GM12875 (cell line): Measurements from ENCODE around the gene ZNRF3.
"Not testable (repeated sequence)": the region's sequence is repeated elsewhere in the genome, so short reads cannot be mapped to it uniquely, and the experiment has no call there.

Source experiments
- H3K4me3 ChIP-seq: one replicate; pipeline ENCODE4 v1.5.1; 2011; ENCODE audit warnings: low read depth, low read length, control low read depth
- TF ChIP-seq, protein P1 (sequence below): IDR thresholded peaks from 2 replicates; pipeline ENCODE4 v1.5.1; 2011; ENCODE audit warnings: low read depth, mild to moderate bottlenecking, control low read depth, inconsistent platforms, low read length, moderate library complexity, borderline replicate concordance; ENCODE audit not compliant: insufficient read depth

ZNRF3 gene

DNA sequence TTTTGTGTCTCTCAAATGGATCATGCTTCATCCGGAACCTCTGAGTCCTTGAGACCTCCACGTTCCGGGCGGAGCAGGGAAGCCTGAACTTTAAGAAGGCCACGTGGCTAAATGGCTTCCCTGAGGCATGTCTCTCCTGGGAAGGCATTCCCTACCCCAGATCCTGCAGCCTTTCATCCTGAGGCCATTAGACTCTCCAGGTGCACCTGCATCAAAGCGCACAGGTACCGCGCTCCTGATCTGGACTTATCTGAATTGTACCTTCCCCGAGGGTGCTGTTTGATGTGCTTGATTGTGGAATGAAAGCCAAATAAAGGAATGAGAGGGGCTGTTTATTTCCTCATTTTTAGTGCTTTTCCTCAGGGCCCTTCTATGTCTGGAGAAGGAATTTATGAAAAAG, 155.8 kb downstream of the ZNRF3 start:
- no peak overlapping the region for H3K4me3 ChIP-seq
- TF ChIP-seq, protein P1, sequence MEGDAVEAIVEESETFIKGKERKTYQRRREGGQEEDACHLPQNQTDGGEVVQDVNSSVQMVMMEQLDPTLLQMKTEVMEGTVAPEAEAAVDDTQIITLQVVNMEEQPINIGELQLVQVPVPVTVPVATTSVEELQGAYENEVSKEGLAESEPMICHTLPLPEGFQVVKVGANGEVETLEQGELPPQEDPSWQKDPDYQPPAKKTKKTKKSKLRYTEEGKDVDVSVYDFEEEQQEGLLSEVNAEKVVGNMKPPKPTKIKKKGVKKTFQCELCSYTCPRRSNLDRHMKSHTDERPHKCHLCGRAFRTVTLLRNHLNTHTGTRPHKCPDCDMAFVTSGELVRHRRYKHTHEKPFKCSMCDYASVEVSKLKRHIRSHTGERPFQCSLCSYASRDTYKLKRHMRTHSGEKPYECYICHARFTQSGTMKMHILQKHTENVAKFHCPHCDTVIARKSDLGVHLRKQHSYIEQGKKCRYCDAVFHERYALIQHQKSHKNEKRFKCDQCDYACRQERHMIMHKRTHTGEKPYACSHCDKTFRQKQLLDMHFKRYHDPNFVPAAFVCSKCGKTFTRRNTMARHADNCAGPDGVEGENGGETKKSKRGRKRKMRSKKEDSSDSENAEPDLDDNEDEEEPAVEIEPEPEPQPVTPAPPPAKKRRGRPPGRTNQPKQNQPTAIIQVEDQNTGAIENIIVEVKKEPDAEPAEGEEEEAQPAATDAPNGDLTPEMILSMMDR = no peak

DNA sequence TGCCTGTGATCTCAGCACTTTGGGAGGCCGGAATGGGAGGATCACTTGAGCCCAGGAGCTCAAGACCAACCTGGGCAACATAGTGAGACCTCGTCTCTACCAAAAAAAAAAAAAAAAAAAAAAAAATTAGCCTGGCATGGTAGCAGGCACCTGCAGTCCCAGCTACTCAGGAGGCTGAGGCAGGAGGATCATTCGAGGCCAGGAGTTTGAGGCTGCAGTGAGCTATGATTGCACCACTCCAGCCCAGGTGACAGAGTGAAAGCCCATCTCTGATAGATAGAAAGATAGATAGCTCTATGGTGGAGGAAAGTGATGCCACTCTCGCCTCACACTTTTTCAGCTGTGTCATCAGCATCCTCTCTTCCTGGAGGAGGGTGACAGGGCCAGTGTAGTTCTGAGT, 156.3 kb downstream of the ZNRF3 start:
- not testable (repeated sequence) for H3K4me3 ChIP-seq

DNA sequence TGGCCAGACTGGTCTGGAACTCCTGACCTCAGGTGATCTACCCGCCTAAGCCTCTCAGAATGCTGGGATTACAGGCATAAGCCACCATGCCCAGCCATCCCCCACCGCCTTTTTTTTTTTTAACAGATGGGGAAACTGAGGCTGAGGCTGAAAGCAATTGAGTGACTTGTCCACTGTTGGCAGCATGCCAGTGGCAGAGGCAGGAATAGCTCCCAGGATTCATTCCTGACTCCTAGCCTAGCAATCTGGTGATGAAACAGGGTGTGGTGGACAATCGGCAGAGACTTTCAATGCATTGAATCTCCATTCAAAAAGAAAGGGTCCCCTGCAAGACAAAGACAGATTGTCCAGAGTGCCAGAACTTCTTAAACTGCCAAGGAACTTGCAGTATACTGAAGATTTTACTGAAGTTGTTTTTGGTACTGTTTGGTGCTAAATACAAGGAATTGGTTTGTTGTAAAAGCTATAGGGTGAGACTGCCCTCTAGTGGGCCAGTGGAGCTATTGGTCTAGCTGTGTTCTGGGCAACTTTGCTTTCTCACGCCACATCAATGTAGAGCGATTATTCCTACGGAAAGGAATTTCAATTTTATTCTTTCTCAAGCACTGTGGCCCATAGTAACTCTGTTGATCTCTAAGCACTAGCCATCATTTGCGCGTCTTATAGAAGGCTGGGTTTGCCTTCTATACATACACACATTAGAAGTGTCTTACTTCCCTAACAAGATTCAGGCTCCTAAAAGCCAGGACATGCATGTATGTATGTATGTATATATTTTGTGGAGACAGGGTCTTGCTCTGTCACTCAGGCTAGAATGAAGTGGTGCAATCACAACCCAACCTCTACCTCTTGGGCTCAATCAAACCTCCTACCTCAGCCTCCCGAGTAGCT, 157.3 kb downstream of the ZNRF3 start:
- TF ChIP-seq, protein P1 = peak; percentile 89
- no peak overlapping the region for H3K4me3 ChIP-seq

DNA sequence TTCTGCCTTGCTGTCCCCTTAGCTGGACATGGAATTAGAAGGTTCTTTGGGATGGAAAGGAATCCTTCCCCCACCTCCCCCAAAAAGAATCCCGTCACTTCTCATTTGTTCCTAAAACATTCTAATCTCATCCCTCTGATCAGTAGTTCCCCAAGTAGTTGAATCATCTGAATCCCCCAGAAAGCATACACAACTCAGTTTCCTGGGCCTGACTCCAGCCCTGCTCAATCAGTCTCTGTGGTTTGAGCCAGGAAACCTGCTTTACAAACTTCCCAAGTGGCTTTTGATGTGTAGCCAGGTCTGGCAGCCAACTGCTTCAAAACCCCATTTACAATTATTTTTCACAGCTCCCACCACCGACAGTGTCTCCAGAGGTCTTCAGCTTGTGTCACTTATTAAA, 158.0 kb downstream of the ZNRF3 start:
- H3K4me3 ChIP-seq = no peak overlapping the region
- TF ChIP-seq, protein P1 = no peak

DNA sequence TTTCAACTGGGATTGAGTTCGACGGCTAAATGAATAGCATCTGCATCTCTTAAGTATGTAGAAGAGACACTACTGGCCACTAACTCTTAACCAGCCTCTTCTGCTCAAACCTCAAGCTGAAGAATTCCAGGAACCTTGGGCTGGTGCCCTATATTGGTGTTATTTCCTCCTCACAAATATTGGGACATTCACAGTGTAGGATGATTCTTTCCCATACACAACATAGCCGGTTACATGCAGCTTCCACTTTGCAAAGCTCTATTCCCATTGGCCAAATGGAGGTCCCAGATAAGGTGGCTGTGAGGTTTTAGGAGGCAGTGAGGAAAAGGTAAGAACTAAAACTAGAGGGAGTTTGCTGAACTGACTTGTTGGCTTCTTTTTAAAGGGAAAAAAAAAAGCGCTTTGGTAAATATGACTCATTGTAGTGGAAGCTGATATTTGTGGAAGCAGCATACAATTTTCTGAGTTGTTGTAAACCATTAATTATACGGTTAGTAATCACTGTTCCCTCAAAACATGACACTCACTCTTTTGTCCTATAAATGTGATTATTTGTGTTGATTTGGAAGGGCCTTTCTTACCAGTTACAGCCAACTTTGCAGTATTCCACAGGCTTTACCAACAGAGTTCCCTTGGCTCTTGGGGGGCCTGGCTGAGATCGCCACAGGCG, 160.7 kb downstream of the ZNRF3 start:
- TF ChIP-seq, protein P1 = no peak
- no peak overlapping the region for H3K4me3 ChIP-seq

DNA sequence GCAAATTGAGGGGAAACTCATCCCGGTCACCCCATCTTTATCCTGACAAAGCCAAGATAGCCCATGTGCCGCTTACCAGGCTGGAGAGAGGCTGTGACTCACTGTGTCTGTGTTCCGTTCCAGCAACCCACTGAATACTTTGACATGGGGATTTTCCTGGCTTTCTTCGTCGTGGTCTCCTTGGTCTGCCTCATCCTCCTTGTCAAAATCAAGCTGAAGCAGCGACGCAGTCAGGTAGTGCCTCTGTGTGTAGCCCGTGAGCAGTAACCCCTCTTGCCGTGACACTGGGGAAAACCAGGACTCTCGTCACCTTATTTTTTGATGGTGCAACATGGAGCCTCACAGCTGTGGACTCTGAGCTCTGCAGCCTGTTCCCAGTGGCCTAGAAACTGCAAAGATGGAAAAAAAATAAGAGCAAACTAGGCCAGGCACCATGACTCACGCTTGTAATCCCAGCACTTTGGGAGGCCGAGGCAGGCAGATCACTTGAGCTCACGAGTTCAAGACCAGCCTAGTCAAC, 161.3 kb downstream of the ZNRF3 start:
- TF ChIP-seq, protein P1 = no peak
- H3K4me3 ChIP-seq = no peak overlapping the region

DNA sequence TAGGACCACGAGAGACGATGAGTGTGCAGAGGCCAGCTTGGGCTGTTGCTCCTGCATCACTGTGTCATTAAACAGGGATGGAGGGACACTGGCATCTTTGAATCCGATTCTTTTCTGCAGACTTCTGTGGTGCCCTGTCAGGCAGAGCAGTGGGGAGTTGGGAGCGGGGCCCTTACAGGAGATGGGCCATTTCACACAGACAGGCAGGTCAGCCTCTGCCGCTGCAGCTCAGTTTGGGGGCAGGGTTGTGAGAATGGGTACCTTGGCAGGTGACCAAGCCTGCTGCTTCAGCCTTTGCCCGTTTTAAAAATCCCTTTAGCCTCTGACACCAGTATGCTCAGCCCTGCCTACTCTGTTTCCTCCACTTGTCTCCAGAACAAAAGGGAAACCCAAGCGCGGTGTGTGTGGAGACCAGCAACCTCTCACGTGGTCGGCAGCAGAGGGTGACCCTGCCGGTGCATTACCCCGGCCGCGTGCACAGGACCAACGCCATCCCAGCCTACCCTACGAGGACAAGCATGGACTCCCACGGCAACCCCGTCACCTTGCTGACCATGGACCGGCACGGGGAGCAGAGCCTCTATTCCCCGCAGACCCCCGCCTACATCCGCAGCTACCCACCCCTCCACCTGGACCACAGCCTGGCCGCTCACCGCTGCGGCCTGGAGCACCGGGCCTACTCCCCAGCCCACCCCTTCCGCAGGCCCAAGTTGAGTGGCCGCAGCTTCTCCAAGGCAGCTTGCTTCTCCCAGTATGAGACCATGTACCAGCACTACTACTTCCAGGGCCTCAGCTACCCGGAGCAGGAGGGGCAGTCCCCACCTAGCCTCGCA, 165.7 kb downstream of the ZNRF3 start:
- H3K4me3 ChIP-seq = no peak overlapping the region
- TF ChIP-seq, protein P1 = no peak
